AG10803 (cell line): ENCODE results near the gene WWOX.
"Not testable (repeated sequence)": the region's sequence is repeated elsewhere in the genome, so short reads cannot be mapped to it uniquely, and the experiment has no call there.

ENCODE experiments used
- DNase-seq: peaks from one replicate; pipeline ENCODE4 v3.0.0; 2010; ENCODE audit warnings: low read depth
- H3K4me3 ChIP-seq: 2 replicates; pipeline ENCODE4 v1.5.1; 2011; ENCODE audit warnings: mild to moderate bottlenecking, low read length, control low read depth
- TF ChIP-seq, protein P1 (sequence below): conservative IDR thresholded peaks from 2 replicates; pipeline ENCODE4 v1.5.1; 2011; ENCODE audit warnings: mild to moderate bottlenecking, low read length, control low read depth, inconsistent platforms

Gene WWOX

DNA sequence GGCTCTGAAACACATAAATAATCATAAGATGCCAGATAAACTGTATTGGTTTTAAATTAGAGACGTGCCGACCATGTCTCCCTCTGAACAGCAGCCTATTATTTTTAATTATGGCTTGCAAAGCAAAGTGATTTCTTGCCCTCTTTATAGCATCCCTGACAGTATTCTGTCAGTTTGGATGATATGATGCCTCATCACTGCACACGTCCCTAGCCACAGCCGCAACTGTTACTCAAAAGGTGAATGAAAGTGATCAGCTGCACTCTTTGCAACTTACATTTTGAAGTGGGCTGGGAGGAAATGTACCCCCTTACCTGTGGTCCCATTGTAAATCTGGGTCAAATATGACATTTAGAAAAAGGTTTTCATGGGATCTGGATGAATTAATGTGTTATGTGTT lies 1111.2 kb downstream of the WWOX start:
- TF ChIP-seq, protein P1, sequence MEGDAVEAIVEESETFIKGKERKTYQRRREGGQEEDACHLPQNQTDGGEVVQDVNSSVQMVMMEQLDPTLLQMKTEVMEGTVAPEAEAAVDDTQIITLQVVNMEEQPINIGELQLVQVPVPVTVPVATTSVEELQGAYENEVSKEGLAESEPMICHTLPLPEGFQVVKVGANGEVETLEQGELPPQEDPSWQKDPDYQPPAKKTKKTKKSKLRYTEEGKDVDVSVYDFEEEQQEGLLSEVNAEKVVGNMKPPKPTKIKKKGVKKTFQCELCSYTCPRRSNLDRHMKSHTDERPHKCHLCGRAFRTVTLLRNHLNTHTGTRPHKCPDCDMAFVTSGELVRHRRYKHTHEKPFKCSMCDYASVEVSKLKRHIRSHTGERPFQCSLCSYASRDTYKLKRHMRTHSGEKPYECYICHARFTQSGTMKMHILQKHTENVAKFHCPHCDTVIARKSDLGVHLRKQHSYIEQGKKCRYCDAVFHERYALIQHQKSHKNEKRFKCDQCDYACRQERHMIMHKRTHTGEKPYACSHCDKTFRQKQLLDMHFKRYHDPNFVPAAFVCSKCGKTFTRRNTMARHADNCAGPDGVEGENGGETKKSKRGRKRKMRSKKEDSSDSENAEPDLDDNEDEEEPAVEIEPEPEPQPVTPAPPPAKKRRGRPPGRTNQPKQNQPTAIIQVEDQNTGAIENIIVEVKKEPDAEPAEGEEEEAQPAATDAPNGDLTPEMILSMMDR: no peak
- H3K4me3 ChIP-seq: no peak overlapping the region
- DNase-seq: no peak

DNA sequence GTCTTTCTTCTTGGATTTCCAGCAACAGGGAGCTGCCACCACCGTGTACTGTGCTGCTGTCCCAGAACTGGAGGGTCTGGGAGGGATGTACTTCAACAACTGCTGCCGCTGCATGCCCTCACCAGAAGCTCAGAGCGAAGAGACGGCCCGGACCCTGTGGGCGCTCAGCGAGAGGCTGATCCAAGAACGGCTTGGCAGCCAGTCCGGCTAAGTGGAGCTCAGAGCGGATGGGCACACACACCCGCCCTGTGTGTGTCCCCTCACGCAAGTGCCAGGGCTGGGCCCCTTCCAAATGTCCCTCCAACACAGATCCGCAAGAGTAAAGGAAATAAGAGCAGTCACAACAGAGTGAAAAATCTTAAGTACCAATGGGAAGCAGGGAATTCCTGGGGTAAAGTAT lies 1112.1 kb downstream of the WWOX start:
- no peak overlapping the region for H3K4me3 ChIP-seq
- TF ChIP-seq, protein P1: no peak

DNA sequence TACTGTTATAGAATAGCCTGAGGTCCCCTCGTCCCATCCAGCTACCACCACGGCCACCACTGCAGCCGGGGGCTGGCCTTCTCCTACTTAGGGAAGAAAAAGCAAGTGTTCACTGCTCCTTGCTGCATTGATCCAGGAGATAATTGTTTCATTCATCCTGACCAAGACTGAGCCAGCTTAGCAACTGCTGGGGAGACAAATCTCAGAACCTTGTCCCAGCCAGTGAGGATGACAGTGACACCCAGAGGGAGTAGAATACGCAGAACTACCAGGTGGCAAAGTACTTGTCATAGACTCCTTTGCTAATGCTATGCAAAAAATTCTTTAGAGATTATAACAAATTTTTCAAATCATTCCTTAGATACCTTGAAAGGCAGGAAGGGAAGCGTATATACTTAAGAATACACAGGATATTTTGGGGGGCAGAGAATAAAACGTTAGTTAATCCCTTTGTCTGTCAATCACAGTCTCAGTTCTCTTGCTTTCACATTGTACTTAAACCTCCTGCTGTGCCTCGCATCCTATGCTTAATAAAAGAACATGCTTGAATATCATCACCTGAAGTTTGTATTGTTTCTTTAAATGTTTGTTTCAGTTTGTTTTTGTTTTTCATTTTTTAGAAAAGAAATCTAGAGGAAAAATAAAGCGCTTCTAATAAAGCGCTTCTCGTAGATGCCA lies 1112.8 kb downstream of the WWOX start:
- TF ChIP-seq, protein P1: no peak
- H3K4me3 ChIP-seq: no peak overlapping the region
- no peak for DNase-seq

More for the DNA sequence above, 1112.1 kb downstream of the WWOX start:
- no peak for DNase-seq

DNA sequence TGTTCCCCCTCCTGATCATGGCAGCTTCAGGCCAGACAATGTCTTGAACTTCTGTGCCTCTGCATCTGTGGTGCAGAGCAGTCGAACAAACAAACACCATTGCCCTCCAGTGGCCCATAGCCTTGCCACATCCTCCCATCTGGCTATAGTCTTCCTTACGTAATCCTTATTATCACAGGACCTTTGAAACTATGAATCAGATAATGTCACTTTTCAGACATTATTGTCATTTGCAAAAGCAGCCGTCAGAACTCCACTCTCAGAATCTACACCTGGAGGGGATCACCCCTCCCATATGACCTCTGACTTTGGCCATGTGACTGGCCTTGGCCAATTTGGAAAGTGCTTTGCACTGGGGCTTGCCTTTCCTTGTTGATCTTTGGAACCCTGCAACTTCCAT lies 1113.8 kb downstream of the WWOX start:
- H3K4me3 ChIP-seq: no peak overlapping the region
- TF ChIP-seq, protein P1: no peak
- DNase-seq: no peak

DNA sequence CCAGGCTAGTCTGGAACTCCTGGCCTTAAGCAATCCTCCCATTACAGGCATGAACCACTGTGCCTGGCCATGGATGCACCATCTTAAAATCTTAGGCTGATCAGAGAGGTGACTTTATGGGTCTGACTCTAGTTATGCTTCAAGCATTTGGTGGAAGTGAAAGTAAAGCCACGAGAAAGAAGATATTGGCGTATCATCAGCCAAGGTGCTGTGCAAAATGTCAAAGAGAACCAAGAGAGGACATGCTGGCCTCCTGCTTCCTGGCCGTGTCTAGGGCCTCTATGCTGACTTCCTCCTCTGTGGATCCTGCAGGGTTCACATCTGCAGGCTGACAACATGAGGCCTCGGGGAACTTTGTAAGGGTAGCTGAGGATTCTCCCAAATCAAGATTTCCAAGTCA lies 1115.8 kb downstream of the WWOX start:
- TF ChIP-seq, protein P1: no peak
- no peak for DNase-seq
- no peak overlapping the region for H3K4me3 ChIP-seq

DNA sequence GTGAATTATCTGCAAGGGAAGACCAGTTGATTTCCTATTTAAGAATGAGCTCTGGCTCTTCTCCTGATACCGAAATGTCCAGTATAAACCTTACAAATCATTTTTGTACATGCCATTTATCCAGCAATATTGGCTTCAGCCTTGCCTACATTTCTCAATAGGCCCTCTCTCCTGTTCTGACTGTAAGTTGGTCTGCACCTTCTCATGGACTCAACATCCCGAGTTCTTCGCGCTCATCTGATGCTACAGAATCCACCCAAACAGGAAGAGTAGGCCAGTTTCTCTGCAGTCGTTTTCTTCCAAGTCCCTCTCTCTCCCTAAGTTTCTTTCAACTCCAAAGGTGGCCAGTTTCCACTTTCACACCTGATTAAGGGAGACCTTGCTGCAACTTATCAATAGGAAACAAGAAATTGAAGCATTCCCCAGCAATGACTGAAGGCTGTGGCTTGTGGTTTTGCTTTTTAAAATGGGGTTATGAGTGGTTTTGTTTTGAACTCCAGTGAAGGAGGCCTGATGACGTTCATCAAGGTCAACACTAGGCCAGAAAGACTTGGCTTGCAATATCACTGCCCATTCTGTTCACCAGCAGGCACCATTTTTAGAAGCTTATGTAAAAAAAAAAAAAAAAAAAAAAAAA lies 1118.0 kb downstream of the WWOX start:
- no peak for DNase-seq
- no peak overlapping the region for H3K4me3 ChIP-seq
- TF ChIP-seq, protein P1: no peak

DNA sequence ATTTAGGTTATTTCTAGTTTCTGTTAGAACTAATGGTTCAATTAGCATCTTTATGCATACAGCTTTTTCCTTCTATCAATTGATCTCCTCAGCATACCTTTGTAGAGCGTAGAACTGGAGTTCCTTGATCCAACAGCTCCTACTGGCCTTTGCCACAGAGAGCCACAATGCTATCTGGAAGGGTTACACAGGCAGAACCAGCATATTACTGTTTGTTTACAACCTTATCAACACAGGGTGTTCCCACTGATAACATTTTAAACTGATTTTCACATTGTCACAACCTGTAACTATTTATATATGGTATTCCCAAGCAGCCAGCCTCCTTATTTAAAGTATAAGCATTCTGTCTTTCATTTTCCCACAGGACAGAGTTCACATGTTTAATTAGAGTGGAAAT lies 1118.9 kb downstream of the WWOX start:
- no peak for DNase-seq
- no peak overlapping the region for H3K4me3 ChIP-seq
- TF ChIP-seq, protein P1: no peak

DNA sequence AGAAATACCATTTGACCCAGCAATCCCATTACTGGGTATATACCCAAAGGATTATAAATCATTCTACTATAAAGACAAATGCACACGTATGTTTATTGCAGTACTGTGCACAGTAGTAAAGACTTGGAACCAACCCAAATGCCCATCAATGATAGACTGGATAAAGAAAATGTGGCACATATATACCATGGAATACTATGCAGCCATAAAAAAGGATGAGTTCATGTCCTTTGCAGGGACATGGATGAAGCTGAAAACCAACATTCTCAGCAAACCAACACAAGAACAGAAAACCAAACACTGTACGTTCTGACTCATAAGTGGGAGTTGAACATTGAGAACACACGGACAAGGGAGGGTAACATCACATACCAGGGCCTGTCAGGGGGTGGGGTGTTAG lies 1126.5 kb downstream of the WWOX start:
- not testable (repeated sequence) for H3K4me3 ChIP-seq, DNase-seq
